GM23248 (cell line): Measurements from ENCODE around the gene PCDHA2. TPM values are rescaled to one million over a fixed set of nuclear protein-coding genes. Genes with fewer than 3 reads are reported as not detected.

ENCODE experiments used
- DNase-seq: peaks from one replicate; pipeline ENCODE4 v3.0.0-alpha.2; 2015
- H2AFZ ChIP-seq: fragments of 200-600 bp; sonication (generic); 2 replicates; pipeline ENCODE4 v1.6.1; 2016; ENCODE audit warnings: antibody characterized with exemption
- H3F3A ChIP-seq: fragments of 200-600 bp; sonication (generic); 2 replicates; pipeline ENCODE4 v1.6.1; 2016; ENCODE audit warnings: mild to moderate bottlenecking, antibody characterized with exemption, mixed run types; ENCODE audit not compliant: insufficient read depth
- H3K27ac ChIP-seq: fragments of 200-600 bp; sonication (generic); 2 replicates; pipeline ENCODE4 v1.5.1; 2016; ENCODE audit warnings: mild to moderate bottlenecking
- H3K27me3 ChIP-seq: fragments of 200-600 bp; sonication (generic); replicated peaks from 2 replicates; pipeline ENCODE4 v1.6.1; 2016; ENCODE audit warnings: mild to moderate bottlenecking; ENCODE audit not compliant: insufficient read depth
- H3K36me3 ChIP-seq: fragments of 200-600 bp; sonication (generic); 2 replicates; pipeline ENCODE4 v1.6.1; 2016; ENCODE audit warnings: low read depth, mild to moderate bottlenecking
- H3K4me1 ChIP-seq: fragments of 200-600 bp; sonication (generic); 2 replicates; pipeline ENCODE4 v1.6.1; 2016; ENCODE audit warnings: mild to moderate bottlenecking; ENCODE audit not compliant: insufficient read depth
- H3K4me2 ChIP-seq: fragments of 200-600 bp; sonication (generic); one replicate; pipeline ENCODE4 v1.6.1; 2016; ENCODE audit warnings: mild to moderate bottlenecking; ENCODE audit not compliant: unreplicated experiment
- H3K4me3 ChIP-seq: fragments of 200-600 bp; sonication (generic); 2 replicates; pipeline ENCODE4 v1.5.1; 2016; ENCODE audit warnings: mild to moderate bottlenecking
- H3K79me2 ChIP-seq: fragments of 200-600 bp; sonication (generic); 2 replicates; pipeline ENCODE4 v1.6.1; 2016; ENCODE audit warnings: mild to moderate bottlenecking; ENCODE audit not compliant: insufficient read depth
- H3K9ac ChIP-seq: fragments of 200-600 bp; sonication (generic); 2 replicates; pipeline ENCODE4 v1.6.1; 2016; ENCODE audit warnings: mild to moderate bottlenecking
- H3K9me2 ChIP-seq: fragments of 200-600 bp; sonication (generic); 2 replicates; pipeline ENCODE4 v1.6.1; 2016; ENCODE audit warnings: mixed run types, mild to moderate bottlenecking, moderate library complexity; ENCODE audit not compliant: insufficient read depth
- H3K9me3 ChIP-seq: fragments of 200-600 bp; sonication (generic); one replicate; pipeline ENCODE4 v1.6.1; 2017; ENCODE audit warnings: low read depth
- H4K20me1 ChIP-seq: fragments of 200-600 bp; sonication (generic); 2 replicates; pipeline ENCODE4 v1.6.0; 2016; ENCODE audit not compliant: insufficient read depth
- EZH2 ChIP-seq: fragments of 200-600 bp; sonication (generic); IDR thresholded peaks from 2 replicates; pipeline ENCODE4 v1.6.1; 2018; ENCODE audit warnings: antibody characterized with exemption, mild to moderate bottlenecking; ENCODE audit not compliant: insufficient read depth, poor library complexity, severe bottlenecking
- EZH2phosphoT487 ChIP-seq: fragments of 200-600 bp; sonication (generic); IDR thresholded peaks from 2 replicates; pipeline ENCODE4 v1.6.1; 2018; ENCODE audit warnings: antibody characterized with exemption, moderate library complexity, mild to moderate bottlenecking, low read depth; ENCODE audit not compliant: insufficient read depth
- WGBS, 2 experiments: methylation state at CpG; one replicate each; pipeline ENCODE4 v1.1.6; 2015 to 2017; ENCODE audit warnings: low lambda C conversion rate in 2 of 2, low coverage in 1 of 2; ENCODE audit errors: missing lambda C conversion rate in 2 of 2; 5-methylcytosine and 5-hydroxymethylcytosine counted together
- in situ Hi-C: fragments of 300-500 bp; cut with MboI; formaldehyde crosslinking; loops from 2 replicates; pipeline ENCODE4 v1.15.0; 2020
- polyA plus RNA-seq: library from polyadenylated mRNA; unstranded; fragments of >200 nt; fragmentation: Nextera tagmentation; extraction: Ambion mirVana; gene quantifications from 2 replicates; pipeline ENCODE4 v1.2.1, GENCODE V29; 2016
- total RNA-seq: library from RNA; depleted of rRNA; stranded (reverse); fragments of >200 nt; shearing (Covaris generic); gene quantifications from 2 replicates; pipeline ENCODE4 v1.2.3, GENCODE V29; 2014; rRNA removed

Gene PCDHA2
- total RNA-seq (not detected in 2 replicates), polyA plus RNA-seq (0.06 TPM in 1 of 2 replicates, not detected in the other)

- in situ Hi-C loops, result no loop called here
- H3K27ac ChIP-seq, result no peak within 1 kb of the TSS
- H3K4me2 ChIP-seq, result no peak within 1 kb of the TSS
- no peaks in the 10 kb centered on the region for H3K9me3 ChIP-seq
- H3F3A ChIP-seq, result no peaks in the 10 kb centered on the region
- H2AFZ ChIP-seq, result 0 out of 2 replicates have a peak within 1 kb of the TSS, but pooled peaks have one; percentile 51
- no peaks in the 10 kb centered on the region for H3K36me3 ChIP-seq
- no peaks in the 10 kb centered on the region for H3K4me1 ChIP-seq
- 19 to 25% methylated on average over 27 of the region's 27 CpGs for WGBS, 2 experiments
- DNase-seq, result peak; percentile 19
- H3K27me3 ChIP-seq, result no peaks in the 10 kb centered on the region
- no peaks in the 10 kb centered on the region for H4K20me1 ChIP-seq
- TF ChIP-seq EZH2phosphoT487, result no peak
- TF ChIP-seq EZH2, result no peak
- no peak within 1 kb of the TSS for H3K4me3 ChIP-seq
- no peaks in the 10 kb centered on the region for H3K9me2 ChIP-seq
- H3K9ac ChIP-seq, result no peak within 1 kb of the TSS
- H3K79me2 ChIP-seq, result no peaks in the 10 kb centered on the region
Observed at GRCh38 chr5:140794595-140795258, at the start of gene PCDHA2. Gene PCDHA2, plus strand, starts transcription at chr5:140794852.

- no peak for TF ChIP-seq EZH2
- TF ChIP-seq EZH2phosphoT487, result no peak
- no peak for DNase-seq
- in situ Hi-C loops, result no loop called here
- 15 to 27% methylated on average over 5 of the region's 5 CpGs for WGBS, 2 experiments
- no peak overlapping the region for H3K4me3 ChIP-seq
- no peaks in the 10 kb centered on the region for H3K27me3 ChIP-seq
- H3K9ac ChIP-seq, result no peak overlapping the region
- no peaks in the 10 kb centered on the region for H3K79me2 ChIP-seq
- H4K20me1 ChIP-seq, result no peaks in the 10 kb centered on the region
- H3K36me3 ChIP-seq, result no peaks in the 10 kb centered on the region
- H3K9me3 ChIP-seq, result peaks cover 2% of the 10 kb centered on the region
- no peak overlapping the region for H3K4me2 ChIP-seq
- H3K27ac ChIP-seq, result no peak overlapping the region
- no peak overlapping the region for H2AFZ ChIP-seq
- H3K9me2 ChIP-seq, result no peaks in the 10 kb centered on the region
- H3F3A ChIP-seq, result no peaks in the 10 kb centered on the region
- no peaks in the 10 kb centered on the region for H3K4me1 ChIP-seq
Observed at GRCh38 chr5:140753561-140753960, 41.1 kb upstream of the PCDHA2 start.

GRCh38 chr5:140764177-140764973, 30.3 kb upstream of the PCDHA2 start:
- Histone ChIP-seq H3K9me3 (peaks cover 25% of the 10 kb centered on the region), H3K79me2 (no peaks in the 10 kb centered on the region), H3K27ac (no peak overlapping the region), H3F3A (peaks cover 8% of the 10 kb centered on the region; the same call in 1 of the 2 replicates), H3K9me2 (no peaks in the 10 kb centered on the region), H3K4me2 (no peak overlapping the region), H4K20me1 (no peaks in the 10 kb centered on the region), H3K36me3 (no peaks in the 10 kb centered on the region), H3K4me1 (no peaks in the 10 kb centered on the region), H3K4me3 (no peak overlapping the region), H3K9ac (no peak overlapping the region), H2AFZ (no peak overlapping the region), H3K27me3 (no peaks in the 10 kb centered on the region)
- TF ChIP-seq EZH2phosphoT487 (no peak), EZH2 (no peak)
- 55 to 63% methylated on average over 2 of the region's 2 CpGs for WGBS, 2 experiments
- peak; percentile 0 for DNase-seq
- in situ Hi-C loops, result no loop called here

- WGBS, 2 experiments, result 50 to 54% methylated on average over 4 of the region's 4 CpGs
- no peaks in the 10 kb centered on the region for H3K36me3 ChIP-seq
- H3K9me2 ChIP-seq, result no peaks in the 10 kb centered on the region
- DNase-seq, result no peak
- peaks cover 8% of the 10 kb centered on the region; the same call in 1 of the 2 replicates for H3F3A ChIP-seq
- in situ Hi-C loops, result no loop called here
- H3K79me2 ChIP-seq, result no peaks in the 10 kb centered on the region
- no peaks in the 10 kb centered on the region for H3K4me1 ChIP-seq
- no peak overlapping the region for H3K9ac ChIP-seq
- no peaks in the 10 kb centered on the region for H3K27me3 ChIP-seq
- peaks cover 30% of the 10 kb centered on the region for H3K9me3 ChIP-seq
- H3K4me2 ChIP-seq, result no peak overlapping the region
- H2AFZ ChIP-seq, result no peak overlapping the region
- TF ChIP-seq EZH2phosphoT487 (no peak), EZH2 (no peak)
- no peak overlapping the region for H3K4me3 ChIP-seq
- H3K27ac ChIP-seq, result no peak overlapping the region
- H4K20me1 ChIP-seq, result no peaks in the 10 kb centered on the region
Observed at GRCh38 chr5:140767444-140767843, 27.2 kb upstream of the PCDHA2 start.
